H54 (cell line): ENCODE data around the gene TAS2R10.

Source experiments
- DNase-seq: peaks from one replicate; pipeline ENCODE4 v3.0.0; 2011; ENCODE audit warnings: low spot score, mixed read lengths; ENCODE audit not compliant: insufficient read length
- FAIRE-seq: peaks from 3 replicates; lab custom pipeline; 2011; peaks lifted over from hg19 to GRCh38; lab: Jason Lieb, UNC
- POLR2A ChIP-seq: IDR thresholded peaks from 2 replicates; pipeline ENCODE4 v1.6.1; 2011; ENCODE audit warnings: low read depth, mild to moderate bottlenecking, low read length

Gene TAS2R10, protein sequence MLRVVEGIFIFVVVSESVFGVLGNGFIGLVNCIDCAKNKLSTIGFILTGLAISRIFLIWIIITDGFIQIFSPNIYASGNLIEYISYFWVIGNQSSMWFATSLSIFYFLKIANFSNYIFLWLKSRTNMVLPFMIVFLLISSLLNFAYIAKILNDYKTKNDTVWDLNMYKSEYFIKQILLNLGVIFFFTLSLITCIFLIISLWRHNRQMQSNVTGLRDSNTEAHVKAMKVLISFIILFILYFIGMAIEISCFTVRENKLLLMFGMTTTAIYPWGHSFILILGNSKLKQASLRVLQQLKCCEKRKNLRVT

DNA sequence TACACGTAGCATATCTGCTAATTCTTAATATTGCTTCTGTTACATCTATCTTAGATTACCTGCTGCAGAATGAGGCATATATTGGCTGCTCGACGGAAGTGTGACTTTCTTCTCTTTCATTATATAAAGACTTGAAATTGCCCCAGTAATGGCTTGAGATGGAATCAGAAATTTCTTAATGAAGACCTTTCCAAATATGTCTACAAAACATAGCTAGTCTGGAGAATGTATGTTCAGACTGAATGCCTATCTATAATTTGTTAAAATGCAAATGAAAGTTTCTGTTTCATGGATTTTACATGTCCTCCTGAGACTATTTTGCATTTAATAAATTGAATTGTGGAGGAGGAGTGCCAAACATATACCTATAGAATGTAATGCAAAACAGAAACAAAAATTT, at the start of gene TAS2R10:
Gene TAS2R10 (minus strand): TSS at position 101 of the 400 bp plus-strand sequence. CDS start 89 bp downstream, at position 12.
- DNase-seq (no peak), FAIRE-seq (no peak)
- TF ChIP-seq POLR2A, result no peak

DNA sequence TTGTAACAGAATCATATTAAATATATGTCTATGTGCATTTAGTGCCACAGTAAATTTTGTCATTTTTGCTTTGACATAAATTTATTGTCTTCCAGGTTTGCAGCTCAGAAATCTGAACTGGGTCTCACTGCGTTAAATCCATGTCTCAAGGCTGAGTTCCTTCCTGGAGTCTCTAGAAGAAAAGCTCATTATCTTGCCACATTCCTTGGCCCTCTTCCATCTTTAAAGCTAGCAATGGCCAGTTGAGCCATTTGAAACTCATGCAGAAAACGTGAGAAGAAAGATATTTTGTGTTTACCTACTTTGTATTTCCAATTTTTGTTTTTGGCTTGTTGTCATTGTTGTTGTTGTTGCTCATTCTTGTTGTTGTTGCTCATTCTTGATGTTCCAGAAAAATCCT, 47.2 kb upstream of the TAS2R10 start:
- no peak for TF ChIP-seq POLR2A
- no peak for DNase-seq
- FAIRE-seq, result no peak

DNA sequence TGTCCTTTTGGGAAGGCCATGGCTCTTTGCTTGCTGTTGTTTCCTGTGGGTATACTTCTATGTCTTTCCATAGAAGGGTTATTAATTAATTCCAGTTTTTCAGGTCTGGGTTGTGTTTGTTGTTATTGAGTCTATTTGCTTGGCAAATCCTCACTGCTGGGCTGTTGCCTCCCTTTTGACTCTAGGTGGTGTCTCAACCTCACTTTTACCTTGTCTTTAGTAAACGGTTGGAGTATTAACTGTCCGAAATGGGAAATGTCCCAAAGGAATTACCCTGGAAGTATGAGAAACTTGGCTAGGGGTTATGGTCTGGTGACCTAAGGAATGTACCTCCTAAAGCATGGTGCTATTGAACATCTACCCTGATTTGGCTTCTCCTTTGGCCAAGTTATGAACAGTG, 41.2 kb upstream of the TAS2R10 start:
- DNase-seq (no peak), FAIRE-seq (no peak)
- no peak for TF ChIP-seq POLR2A

DNA sequence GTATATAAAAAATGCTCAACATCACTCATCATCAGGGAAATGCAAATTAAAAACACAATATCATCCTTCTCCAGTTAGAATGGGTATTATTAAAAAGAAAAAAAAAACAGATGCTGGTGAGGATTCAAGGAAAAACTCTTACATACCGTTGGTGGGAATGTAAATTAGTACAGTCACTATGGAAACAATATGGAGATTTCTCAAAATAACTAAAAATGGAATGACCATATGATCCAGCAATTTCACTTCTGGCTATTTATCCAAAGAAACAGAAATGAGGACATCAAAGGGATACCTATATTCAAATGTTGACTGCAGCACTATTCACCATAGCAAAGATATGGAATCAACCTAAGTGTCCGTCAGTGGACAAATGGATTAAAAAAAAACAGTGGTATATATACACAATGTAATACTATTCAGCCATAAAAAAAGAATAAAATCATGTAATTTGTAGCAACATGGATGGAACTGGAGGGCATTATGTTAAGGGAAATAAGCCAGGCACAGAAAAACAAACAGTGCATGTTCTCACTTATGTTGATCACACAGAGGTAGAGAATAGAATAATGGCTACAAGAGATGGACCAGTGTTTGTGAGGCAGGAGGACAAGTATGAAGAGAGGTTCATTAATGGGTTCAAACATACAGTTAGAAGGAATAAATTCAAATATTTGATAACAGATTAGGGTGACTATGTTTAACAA, 37.5 kb upstream of the TAS2R10 start:
- no peak for TF ChIP-seq POLR2A
- DNase-seq, result no peak
- FAIRE-seq, result no peak

DNA sequence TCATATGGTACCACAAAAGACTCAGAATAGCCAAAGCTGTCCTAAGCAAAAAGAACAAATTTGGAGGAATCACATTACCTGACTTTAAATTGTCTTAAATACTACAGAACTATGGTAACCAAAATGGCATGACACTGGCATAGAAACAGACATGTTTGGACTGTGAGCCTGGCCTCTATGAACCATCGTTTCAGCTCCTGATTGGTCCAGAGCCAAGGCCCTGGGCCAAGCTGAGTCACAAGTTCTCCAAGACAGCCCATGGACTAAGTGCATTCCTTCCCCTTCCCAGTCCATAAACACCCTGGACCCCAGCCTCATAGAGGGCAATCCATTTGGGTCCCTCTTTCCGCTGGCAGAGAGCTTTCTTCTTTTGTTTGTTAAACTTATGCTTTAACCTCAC, 35.2 kb upstream of the TAS2R10 start:
- TF ChIP-seq POLR2A, result no peak
- FAIRE-seq, result no peak
- DNase-seq, result no peak

DNA sequence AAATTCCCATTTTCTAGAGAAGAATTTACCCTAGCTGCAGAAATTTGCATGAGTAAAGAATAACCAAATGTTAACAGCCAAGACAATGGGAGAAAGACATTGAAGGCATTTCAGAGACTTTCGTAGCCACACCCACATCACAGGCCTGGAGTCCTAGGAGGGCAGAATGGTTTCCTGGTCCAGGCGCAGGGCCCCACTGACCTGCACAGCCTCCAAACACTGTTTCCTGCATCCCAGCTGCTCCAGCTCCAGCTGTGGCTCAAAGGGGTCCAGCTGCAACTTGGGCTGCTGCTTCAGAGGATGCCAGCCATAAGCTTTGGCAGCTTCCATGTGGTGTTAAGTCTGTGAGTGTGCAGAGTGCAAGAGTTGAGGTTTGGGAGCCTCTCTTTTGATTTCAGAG, 29.6 kb upstream of the TAS2R10 start:
- DNase-seq, result no peak
- no peak for FAIRE-seq
- no peak for TF ChIP-seq POLR2A

DNA sequence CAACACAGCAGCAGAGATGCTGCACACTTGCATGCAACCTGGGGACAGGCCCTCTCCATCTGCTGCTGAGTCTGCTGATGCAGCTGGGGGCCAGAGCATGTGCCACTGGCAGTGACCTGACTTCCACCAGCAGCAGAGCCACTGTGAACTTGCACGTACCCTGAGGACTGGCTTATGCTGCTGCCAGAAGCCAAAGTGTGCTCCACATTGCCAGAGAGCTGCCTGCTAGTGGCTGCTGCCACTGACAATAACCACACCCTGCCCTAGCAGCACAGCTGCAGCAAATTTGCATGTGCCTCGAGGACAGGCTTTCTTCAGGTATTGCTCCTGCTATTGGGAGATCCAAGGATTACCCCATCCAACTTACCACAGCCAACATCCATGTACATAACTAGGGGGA, 27.6 kb upstream of the TAS2R10 start:
- no peak for TF ChIP-seq POLR2A
- DNase-seq, result no peak
- FAIRE-seq, result no peak

DNA sequence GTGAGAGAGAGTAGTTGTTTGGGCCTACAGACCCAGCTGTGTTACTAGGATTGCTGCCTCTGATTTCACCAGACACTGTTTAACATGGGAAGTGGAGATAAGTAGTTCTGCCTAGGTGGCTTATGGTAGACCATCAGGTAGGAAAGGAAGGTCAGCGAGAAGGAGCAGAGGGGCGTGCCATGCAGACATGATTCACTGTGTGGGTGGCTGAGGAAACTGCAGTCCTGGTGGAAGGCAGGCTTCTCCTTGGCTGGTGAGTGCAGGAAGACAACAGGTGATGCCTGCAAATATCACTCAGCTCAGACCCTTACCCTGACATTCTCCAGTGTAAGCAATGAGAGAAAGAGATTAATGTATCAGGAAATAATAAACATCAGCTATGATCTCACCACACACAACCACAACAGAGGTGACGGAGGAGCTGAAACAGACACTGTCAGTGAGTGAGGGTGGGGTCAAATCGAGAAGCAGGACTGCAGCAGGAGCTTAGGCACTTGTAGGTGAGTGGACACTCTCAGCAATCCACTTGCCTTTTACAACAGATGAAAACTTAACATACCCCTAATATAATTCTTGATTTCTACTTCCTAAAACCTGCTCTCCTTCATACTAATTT, 25.2 kb upstream of the TAS2R10 start:
- no peak for TF ChIP-seq POLR2A
- DNase-seq, result no peak
- no peak for FAIRE-seq

DNA sequence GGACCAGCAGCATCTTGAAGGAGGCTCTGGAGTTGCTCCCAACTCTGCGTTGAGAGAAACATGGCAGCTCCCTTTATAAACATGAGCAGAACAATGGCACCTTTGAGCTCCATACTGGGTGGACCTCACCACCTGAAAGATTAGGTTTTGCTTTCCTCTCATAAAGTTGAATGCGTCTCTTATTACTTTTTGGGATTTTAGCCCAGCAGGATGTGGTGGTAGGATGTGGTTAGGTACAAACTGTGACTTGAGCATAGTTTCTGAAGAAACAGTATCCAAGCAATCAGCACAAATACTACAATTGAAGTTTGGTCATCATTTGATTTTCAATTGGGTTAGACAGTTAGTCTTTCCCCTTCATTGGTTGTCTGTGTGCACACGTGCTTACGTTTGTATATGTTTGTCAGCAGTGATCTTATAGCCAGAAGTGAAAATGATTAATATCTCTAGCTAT, 23.3 kb upstream of the TAS2R10 start, which contains the start of gene PRR4:
Gene PRR4 (minus strand): TSS at position 51 of the 454 bp plus-strand sequence. CDS start 38 bp downstream, at position 13.
- DNase-seq (no peak), FAIRE-seq (no peak)
- TF ChIP-seq POLR2A, result no peak

DNA sequence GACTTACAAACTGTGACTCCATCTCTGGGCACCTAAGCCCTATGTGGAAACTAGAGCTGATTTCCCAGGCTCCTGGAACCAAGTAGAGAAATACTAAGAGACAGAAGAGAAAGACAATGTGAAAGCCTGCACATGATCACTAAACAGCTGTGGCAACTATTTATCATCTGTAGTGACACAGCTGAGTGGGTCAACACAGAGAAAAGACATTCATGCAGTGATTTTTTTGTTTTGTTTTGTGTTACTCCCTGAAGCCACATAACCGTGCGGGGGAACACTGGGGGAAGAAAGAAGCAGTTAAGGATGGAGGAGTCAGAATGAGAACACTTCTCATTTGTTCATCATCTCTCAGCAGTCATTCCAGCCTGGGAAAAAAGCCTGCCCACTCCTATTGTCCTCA, 21.6 kb upstream of the TAS2R10 start:
- no peak for DNase-seq
- FAIRE-seq, result no peak
- TF ChIP-seq POLR2A, result no peak

DNA sequence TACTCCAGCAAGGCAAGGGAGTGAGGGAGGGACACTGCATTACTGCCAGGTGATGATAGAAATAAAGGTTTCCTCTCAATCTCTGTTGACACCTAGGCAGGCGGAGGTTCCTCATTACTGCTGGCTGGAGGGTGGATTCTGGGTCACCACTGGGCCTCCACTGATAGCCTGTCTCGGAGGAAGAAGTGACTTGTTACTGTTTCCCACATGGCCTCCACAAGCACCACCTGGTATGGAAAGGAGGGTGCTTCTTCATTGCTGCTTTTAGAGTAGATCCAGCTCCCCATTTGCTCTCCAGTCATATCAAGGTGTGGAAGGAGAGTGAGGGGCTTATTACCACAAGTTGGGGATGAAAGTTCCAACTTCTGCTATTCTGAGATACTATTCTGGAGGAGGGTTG, 16.7 kb upstream of the TAS2R10 start:
- no peak for DNase-seq
- no peak for TF ChIP-seq POLR2A
- FAIRE-seq, result no peak

DNA sequence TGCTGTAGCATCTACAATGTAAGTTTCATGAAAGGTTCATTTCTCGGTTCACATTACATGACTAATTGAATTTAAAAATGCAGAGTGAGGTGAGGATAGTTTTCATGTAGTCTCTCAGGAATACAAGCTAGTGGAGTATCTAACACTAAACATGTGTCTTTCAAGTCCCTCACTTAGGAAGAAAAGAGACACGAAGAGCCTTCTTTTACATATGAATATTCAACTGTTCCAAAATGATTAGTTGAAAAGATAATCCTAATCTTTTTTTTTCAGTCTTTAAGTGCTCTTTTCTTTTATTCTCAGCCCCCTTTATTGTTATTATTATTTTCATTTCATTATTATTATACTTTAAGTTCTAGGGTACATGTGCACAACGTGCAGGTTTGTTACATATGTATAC, 12.3 kb upstream of the TAS2R10 start:
- FAIRE-seq (no peak), DNase-seq (no peak)
- TF ChIP-seq POLR2A, result no peak

DNA sequence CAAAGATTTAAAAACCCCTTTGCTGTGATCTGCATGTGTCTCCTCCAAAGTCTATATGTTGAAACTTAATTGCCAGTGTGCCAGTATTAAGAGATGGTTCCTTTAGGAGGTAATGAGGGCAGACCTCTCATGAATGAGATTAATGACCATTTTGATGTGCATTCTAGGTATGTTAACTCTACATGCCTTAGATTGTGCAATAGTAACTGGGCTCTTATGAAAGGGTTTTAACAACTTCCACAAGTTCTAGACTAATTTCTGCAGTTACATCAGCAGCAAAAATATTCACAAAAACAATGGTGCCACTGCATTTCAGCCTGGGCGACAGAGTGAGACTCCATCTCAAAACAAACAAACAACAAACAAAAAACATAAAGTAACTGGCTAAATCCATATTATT, 3.8 kb upstream of the TAS2R10 start:
- no peak for TF ChIP-seq POLR2A
- FAIRE-seq (no peak), DNase-seq (no peak)

DNA sequence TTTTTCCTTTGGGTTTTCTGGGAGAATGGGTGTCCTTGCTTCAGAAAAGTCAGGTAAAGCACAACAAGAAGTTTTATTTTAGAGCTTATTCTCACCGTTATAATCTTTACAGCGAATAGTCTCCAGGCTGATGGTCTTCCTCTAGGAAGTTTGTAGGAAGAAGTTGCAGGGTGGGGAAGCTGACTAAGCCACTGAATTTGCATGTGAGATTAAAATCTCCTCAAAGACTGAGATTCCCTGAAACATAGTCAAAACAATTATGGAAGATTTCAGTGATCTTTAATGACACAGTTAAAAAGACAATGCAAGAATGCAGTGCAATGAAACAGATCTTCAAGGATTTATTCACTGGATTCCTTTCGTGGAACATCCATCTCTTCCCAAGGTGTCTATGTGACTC, 1.2 kb downstream of the TAS2R10 start:
- FAIRE-seq, result no peak
- TF ChIP-seq POLR2A, result no peak
- no peak for DNase-seq

DNA sequence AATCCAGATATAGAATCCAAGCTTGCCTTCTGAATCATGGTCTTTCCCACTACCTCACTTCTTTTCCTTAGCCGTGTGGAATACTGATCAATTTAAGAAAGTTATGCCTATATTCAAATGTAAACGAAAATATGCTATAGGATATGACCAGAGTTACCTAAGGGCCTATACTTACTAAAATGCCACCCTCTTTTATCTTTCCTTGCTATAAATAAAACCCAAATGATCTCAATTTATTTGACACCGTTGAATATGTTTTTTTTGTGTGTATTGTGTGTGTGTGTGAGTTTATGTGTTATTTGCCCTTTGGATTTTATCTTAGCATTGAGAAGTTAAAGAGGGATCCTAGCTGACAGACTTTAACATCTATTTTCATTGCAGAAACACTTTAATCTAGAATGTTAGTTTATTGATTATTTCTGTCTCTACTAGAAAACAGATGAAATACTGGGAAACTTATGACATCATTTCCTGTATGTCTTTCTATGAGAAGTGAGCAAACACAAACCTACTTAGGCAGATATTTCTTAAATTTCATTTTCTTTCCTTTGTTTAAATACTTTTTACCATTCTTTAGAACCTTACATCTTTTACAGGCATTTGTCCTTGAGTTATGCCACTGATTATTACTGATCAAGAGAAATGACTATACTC, 14.1 kb downstream of the TAS2R10 start:
- TF ChIP-seq POLR2A, result no peak
- DNase-seq (no peak), FAIRE-seq (peak; percentile 57)
